Vagina (tissue), 2 donors: ENCODE data around the gene SNAPC3.

Experiments used
- CTCF ChIP-seq, 3 experiments: fragments of 450-650 bp in 2 of 3; fragments of 200-600 bp in 1 of 3; sonication (generic) in 1 of 3; IDR thresholded peaks; one replicate each; pipeline ENCODE4 v1.5.1; 2017 to 2019; ENCODE audit warnings: antibody characterized with exemption in 3 of 3, mild to moderate bottlenecking in 2 of 3, moderate library complexity in 2 of 3
- POLR2A ChIP-seq, 2 donors: fragments of 450-650 bp; IDR thresholded peaks; one replicate each; pipeline ENCODE4 v1.6.1; 2017; ENCODE audit warnings: antibody characterized with exemption in 2 of 2, mild to moderate bottlenecking in 2 of 2, moderate library complexity in 2 of 2
- POLR2AphosphoS5 ChIP-seq, 2 donors: sonication (generic); formaldehyde crosslinking; IDR thresholded peaks; one replicate each; pipeline ENCODE4 v1.9.0; 2017; ENCODE audit warnings: antibody characterized with exemption in 2 of 2, mild to moderate bottlenecking in 2 of 2, low read depth in 1 of 2; ENCODE audit not compliant: insufficient read depth in 1 of 2

- TF ChIP-seq CTCF (IDR thresholded peaks at IDR 0.05) (no peak), POLR2A (IDR thresholded peaks at IDR 0.05) (no peak), POLR2AphosphoS5 (IDR thresholded peaks at IDR 0.05; ENCODE audit: insufficient read depth in 1 of 2, low read depth in 1 of 2) (no peak)
These were observed 69.3 kb downstream of the SNAPC3 start for GRCh38 chr9:15491950-15492349.
